K562 (cell line): ENCODE results near the gene ECM1. TPM values are rescaled to one million over a fixed set of nuclear protein-coding genes. Genes with fewer than 3 reads are reported as not detected.

Source experiments
- ATAC-seq: fragments of 200-7000 bp; cut with Tn5 transposase; 3 replicates; pipeline ENCODE4 v1.9.1; 2020; ENCODE audit warnings: moderate library complexity
- BruUV-seq: library from RNA; stranded (reverse); fragments of 400-500 nt; replicated peaks from 2 replicates; lab custom pipeline; 2021; lab: Mats Ljungman, UMichigan
- CTCF ChIA-PET: fragments of 300-600 bp; formaldehyde crosslinking; extraction: SDS; loops from one replicate; lab custom pipeline; 2021; ENCODE audit warnings: low intra/inter-chr PET ratio; lab: Yijun Ruan, JAX
- POLR2A ChIA-PET: fragments of 300-600, 350-650 bp; sonication (Branson Sonifier 250); formaldehyde crosslinking; extraction: SDS; loops from one replicate; lab custom pipeline; 2021; ENCODE audit warnings: antibody characterized with exemption, inconsistent platforms; lab: Yijun Ruan, JAX
- DNase-seq, 4 experiments: peaks; one replicate each; pipeline versions ENCODE4 v3.0.0 to v3.0.0-alpha.2; 2011 to 2018; ENCODE audit warnings: low spot score in 3 of 4, mixed read lengths in 3 of 4; ENCODE audit errors: extremely low read depth in 1 of 4
- FAIRE-seq: peaks from 2 replicates; lab custom pipeline; 2011; peaks lifted over from hg19 to GRCh38; lab: Jason Lieb, UNC
- H2AFZ ChIP-seq: 2 replicates; pipeline ENCODE4 v1.6.0; 2011; ENCODE audit warnings: low read depth, low read length, control low read depth, inconsistent platforms
- H3K27ac ChIP-seq: fragments of 200-600 bp; 3 replicates; pipeline ENCODE4 v1.8.0; 2011; ENCODE audit warnings: low read depth, mild to moderate bottlenecking, control low read depth, inconsistent platforms, low read length, moderate library complexity, mixed read lengths; ENCODE audit errors: extremely low read depth
- H3K27me3 ChIP-seq, 2 experiments: fragments of 300-600 bp in 1 of 2; 2 replicates in 1 of 2; 3 replicates in 1 of 2; pipeline versions ENCODE4 v1.6.0 to v1.8.0; 2011; ENCODE audit warnings: inconsistent platforms in 2 of 2, low read length in 2 of 2, mild to moderate bottlenecking in 1 of 2, mixed read lengths in 1 of 2, moderate library complexity in 1 of 2; ENCODE audit not compliant: control insufficient read depth in 2 of 2, insufficient read depth in 2 of 2
- H3K36me3 ChIP-seq: fragments of 300-600 bp; 3 replicates; pipeline ENCODE4 v1.8.0; 2011; ENCODE audit warnings: mild to moderate bottlenecking, low read length, inconsistent platforms; ENCODE audit not compliant: control insufficient read depth, insufficient read depth
- H3K4me1 ChIP-seq, 2 experiments: fragments of 200-600 bp in 1 of 2; replicated peaks in 1 of 2; 2 replicates in 1 of 2; 3 replicates in 1 of 2; pipeline versions ENCODE4 v1.5.1 to v1.8.0; 2011; ENCODE audit warnings: inconsistent platforms in 2 of 2, low read length in 2 of 2, mild to moderate bottlenecking in 1 of 2, mixed read lengths in 1 of 2, moderate library complexity in 1 of 2; ENCODE audit not compliant: control insufficient read depth in 2 of 2, insufficient read depth in 2 of 2
- H3K4me2 ChIP-seq: 2 replicates; pipeline ENCODE4 v1.6.1; 2011; ENCODE audit warnings: low read length, control low read depth, inconsistent platforms, mixed read lengths; ENCODE audit not compliant: insufficient read depth
- H3K4me3 ChIP-seq: fragments of 200-600 bp; sonication (generic), shearing (Covaris generic); 2 replicates; pipeline ENCODE4 v1.5.1; 2016; ENCODE audit warnings: control low read depth, inconsistent platforms
- H3K79me2 ChIP-seq: fragments of 200-600 bp; 3 replicates; pipeline ENCODE4 v1.8.0; 2011; ENCODE audit warnings: low read length, inconsistent platforms; ENCODE audit not compliant: control insufficient read depth, insufficient read depth
- H3K9ac ChIP-seq, 2 experiments: 2 replicates each; pipeline versions ENCODE4 v1.6.0 to v1.6.1; 2011; ENCODE audit warnings: low read depth in 2 of 2, low read length in 2 of 2, control low read depth in 1 of 2, inconsistent platforms in 1 of 2, mild to moderate bottlenecking in 1 of 2, mixed read lengths in 1 of 2; ENCODE audit not compliant: insufficient read depth in 1 of 2
- H3K9me1 ChIP-seq: one replicate; pipeline ENCODE4 v1.6.0; 2011; ENCODE audit warnings: inconsistent platforms, mild to moderate bottlenecking, low read length, moderate library complexity; ENCODE audit not compliant: control insufficient read depth, insufficient read depth
- H3K9me3 ChIP-seq: replicated peaks from 2 replicates; pipeline ENCODE4 v1.5.1; 2011; ENCODE audit warnings: low read depth, low read length, inconsistent platforms; ENCODE audit not compliant: control insufficient read depth, insufficient read depth
- H4K20me1 ChIP-seq: replicated peaks from 2 replicates; pipeline ENCODE4 v1.6.1; 2011; ENCODE audit warnings: low read length, inconsistent platforms, mixed read lengths; ENCODE audit not compliant: control insufficient read depth, insufficient read depth
- CBFA2T2 ChIP-seq: fragments of 450-650 bp; conservative IDR thresholded peaks from 2 replicates; pipeline ENCODE4 v1.6.1; 2017; ENCODE audit warnings: mild to moderate bottlenecking
- CBFA2T3 ChIP-seq: fragments of 450-650 bp; IDR thresholded peaks from 2 replicates; pipeline ENCODE4 v1.6.1; 2017
- KDM1A ChIP-seq, 2 experiments: fragments of 450-650 bp; IDR thresholded peaks; 2 replicates each; pipeline ENCODE4 v1.6.1; 2016; ENCODE audit warnings: mild to moderate bottlenecking in 2 of 2
- SPI1 ChIP-seq: IDR thresholded peaks from 2 replicates; pipeline ENCODE4 v1.6.1; 2011; ENCODE audit warnings: low read depth, low read length, control low read depth, borderline replicate concordance
- SRSF1 ChIP-seq: fragments of 200-400 bp; formaldehyde crosslinking; IDR thresholded peaks from 2 replicates; pipeline ENCODE4 v1.6.1; 2017; ENCODE audit warnings: mild to moderate bottlenecking, low read depth, low read length, moderate library complexity
- TCF3 ChIP-seq: sonication (generic); formaldehyde crosslinking; IDR thresholded peaks from 2 replicates; pipeline ENCODE4 v1.4.0; 2020; ENCODE audit warnings: mild to moderate bottlenecking, missing genetic modification reagents
- WGBS: fragments of 100-300 bp; shearing (Covaris generic); methylation state at CpG from one replicate; pipeline ENCODE4 v1.1.6; 2016; ENCODE audit warnings: low coverage, mixed read lengths; ENCODE audit not compliant: insufficient coverage; ENCODE audit errors: missing lambda C conversion rate; 5-methylcytosine and 5-hydroxymethylcytosine counted together
- in situ Hi-C: fragments of 300-500 bp; cut with MboI; formaldehyde crosslinking; loops from 4 replicates; pipeline ENCODE4 v1.15.0; 2018; ENCODE audit warnings: inconsistent platforms, mixed read lengths
- intact Hi-C: fragments of 100-400 bp; cut with micrococcal nuclease; formaldehyde crosslinking; loops from 2 replicates; pipeline ENCODE4 v1.14.2; 2022
- polyA plus RNA-seq, 8 experiments: library from polyadenylated mRNA; depleted of rRNA in 4 of 8; stranded (reverse) in 5 of 8; unstranded in 3 of 8; fragments of >200 nt; fragmentation: Nextera tagmentation in 2 of 8; fragmentation: Illumina TruSeq in 1 of 8; extraction: Ambion mirVana in 2 of 8; extraction: Trizol in 1 of 8; gene quantifications; 2 replicates each; pipeline versions ENCODE4 v1.2.1 to v1.2.3, GENCODE V29; 2011 to 2014; ENCODE audit warnings: inconsistent platforms in 1 of 8, missing spikeins in 1 of 8
- total RNA-seq, 7 experiments: library from RNA; depleted of rRNA in 6 of 7; stranded (reverse); fragments of >200 nt in 6 of 7; fragmentation: Illumina TruSeq in 2 of 7; extraction: Trizol in 2 of 7; gene quantifications; 2 replicates each; pipeline versions ENCODE4 v1.2.1 to v1.2.3, GENCODE V29; 2011 to 2021; ENCODE audit warnings: low replicate concordance in 1 of 7

Gene ECM1
- total and polyA plus RNA-seq, 9 of the 15 experiments (the other 6 are each of a cell fraction or from before 2014, with no cell fraction given): 6.6 to 52.2 (median 12.8) TPM

DNA sequence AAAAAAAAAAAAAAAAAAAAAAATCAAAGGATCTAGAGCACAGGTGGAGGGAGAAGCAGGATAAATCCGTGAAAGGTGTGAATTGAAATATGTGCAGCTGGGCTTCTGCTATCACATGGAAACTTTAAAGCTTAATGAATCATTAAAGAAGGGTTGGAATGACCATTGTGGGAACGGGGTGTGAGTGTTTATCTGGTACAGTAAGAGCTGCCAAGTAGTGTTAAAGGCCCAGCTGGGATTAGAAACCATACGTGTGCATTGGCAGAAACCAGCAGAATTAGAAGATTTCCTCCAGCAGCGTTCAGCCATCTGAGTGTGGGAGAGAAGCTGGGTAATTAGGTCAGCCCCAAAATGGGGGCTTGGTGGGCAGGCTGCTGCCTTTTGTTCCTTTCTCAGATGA lies 21.1 kb downstream of the ECM1 start:
- no peak overlapping the region for H2AFZ ChIP-seq
- ChIA-PET CTCF (no interaction called here), POLR2A (interaction anchor here (0.6 to 1.5 kb wide), 3 partner anchors 9 to 94 kb away, joined by 3 read pairs; no protein-coding TSS in a partner anchor)
- TF ChIP-seq CBFA2T3 (peak; percentile 51), SPI1 (no peak), CBFA2T2 (0 out of 2 replicates have a peak, but pooled peaks have one; percentile 8), SRSF1 (no peak), KDM1A (IDR thresholded peaks at IDR 0.05) (0 out of 4 replicates have a peak, but pooled peaks have one; percentile 13 to 28), TCF3 (CRISPR knock-in tag) (0 out of 2 replicates have a peak, but pooled peaks have one; percentile 12)
- no peak overlapping the region for H3K4me3 ChIP-seq
- ATAC-seq (no peak), FAIRE-seq (peak; percentile 29), DNase-seq (no peak)
- H3K27ac ChIP-seq: no peak overlapping the region
- H3K9me3 ChIP-seq: no peaks in the 10 kb centered on the region
- no peak overlapping the region for H3K4me2 ChIP-seq
- no peaks in the 10 kb centered on the region for H4K20me1 ChIP-seq
- H3K9ac ChIP-seq: no peak overlapping the region
- BruUV-seq: no TSS peak
- H3K9me1 ChIP-seq: no peaks in the 10 kb centered on the region
- intact Hi-C loops (no loop called here), in situ Hi-C loops (no loop called here)
- no peaks in the 10 kb centered on the region for H3K27me3 ChIP-seq
- peaks cover 6 to 11% of the 10 kb centered on the region in 2 experiments; a peak in 4 of 5 replicates for H3K4me1 ChIP-seq
- no peaks in the 10 kb centered on the region for H3K36me3 ChIP-seq
- H3K79me2 ChIP-seq: no peaks in the 10 kb centered on the region
- 25% methylated on average over 4 of the region's 4 CpGs for WGBS
